GM19099 (cell line): ENCODE results near the gene PGA3.
"Not testable (repeated sequence)": the region's sequence is repeated elsewhere in the genome, so short reads cannot be mapped to it uniquely, and the experiment has no call there.

Experiments
- POLR2A ChIP-seq: IDR thresholded peaks from 3 replicates; pipeline ENCODE4 v1.6.1; 2011; ENCODE audit warnings: low read depth; ENCODE audit not compliant: insufficient read length; ENCODE audit errors: extremely low read depth

Gene PGA3

GRCh38 chr11:61202950-61203746 lies at the start of gene PGA3:
PGA3 (plus strand) TSS chr11:61203515; CDS start chr11:61203565, 50 bp downstream.
- TF ChIP-seq POLR2A, result not testable (repeated sequence)

GRCh38 chr11:61153593-61154095 lies 49.7 kb upstream of the PGA3 start:
- no peak for TF ChIP-seq POLR2A

GRCh38 chr11:61154528-61154927 lies 48.8 kb upstream of the PGA3 start:
- no peak for TF ChIP-seq POLR2A

GRCh38 chr11:61155312-61155711 lies 48.0 kb upstream of the PGA3 start:
- no peak for TF ChIP-seq POLR2A

- no peak for TF ChIP-seq POLR2A
Measured at GRCh38 chr11:61155741-61156140, 47.6 kb upstream of the PGA3 start.

- TF ChIP-seq POLR2A, result no peak
Measured at GRCh38 chr11:61157743-61158142, 45.6 kb upstream of the PGA3 start.

GRCh38 chr11:61158691-61159381 lies 44.5 kb upstream of the PGA3 start:
- no peak for TF ChIP-seq POLR2A

- TF ChIP-seq POLR2A, result peak; percentile 28
Measured at GRCh38 chr11:61160487-61161189, 42.7 kb upstream of the PGA3 start.

GRCh38 chr11:61161190-61162091 lies 41.9 kb upstream of the PGA3 start, which contains the start of gene VPS37C:
VPS37C (minus strand) TSS chr11:61161426; CDS start chr11:61138829, 22,597 bp downstream.
- peak; percentile 87 for TF ChIP-seq POLR2A

GRCh38 chr11:61162092-61162941 lies 41.0 kb upstream of the PGA3 start:
- no peak for TF ChIP-seq POLR2A

- no peak for TF ChIP-seq POLR2A
Measured at GRCh38 chr11:61163021-61163420, 40.3 kb upstream of the PGA3 start.

- TF ChIP-seq POLR2A, result no peak
Measured at GRCh38 chr11:61163714-61164605, 39.4 kb upstream of the PGA3 start.
